K562 (cell line): ENCODE measurements around the gene TMEM86B. TPM values are rescaled to one million over a fixed set of nuclear protein-coding genes. Genes with fewer than 3 reads are reported as not detected.

Source experiments
- ATAC-seq: fragments of 200-7000 bp; cut with Tn5 transposase; 3 replicates; pipeline ENCODE4 v1.9.1; 2020; ENCODE audit warnings: moderate library complexity
- BruUV-seq: library from RNA; stranded (reverse); fragments of 400-500 nt; replicated peaks from 2 replicates; lab custom pipeline; 2021; lab: Mats Ljungman, UMichigan
- CTCF ChIA-PET: fragments of 300-600 bp; formaldehyde crosslinking; extraction: SDS; loops from one replicate; lab custom pipeline; 2021; ENCODE audit warnings: low intra/inter-chr PET ratio; lab: Yijun Ruan, JAX
- POLR2A ChIA-PET: fragments of 300-600, 350-650 bp; sonication (Branson Sonifier 250); formaldehyde crosslinking; extraction: SDS; loops from one replicate; lab custom pipeline; 2021; ENCODE audit warnings: antibody characterized with exemption, inconsistent platforms; lab: Yijun Ruan, JAX
- DNase-seq, 4 experiments: peaks; one replicate each; pipeline versions ENCODE4 v3.0.0 to v3.0.0-alpha.2; 2011 to 2018; ENCODE audit warnings: low spot score in 3 of 4, mixed read lengths in 3 of 4; ENCODE audit errors: extremely low read depth in 1 of 4
- FAIRE-seq: peaks from 2 replicates; lab custom pipeline; 2011; peaks lifted over from hg19 to GRCh38; lab: Jason Lieb, UNC
- H2AFZ ChIP-seq: 2 replicates; pipeline ENCODE4 v1.6.0; 2011; ENCODE audit warnings: low read depth, low read length, control low read depth, inconsistent platforms
- H3K27ac ChIP-seq: fragments of 200-600 bp; 3 replicates; pipeline ENCODE4 v1.8.0; 2011; ENCODE audit warnings: low read depth, mild to moderate bottlenecking, control low read depth, inconsistent platforms, low read length, moderate library complexity, mixed read lengths; ENCODE audit errors: extremely low read depth
- H3K27me3 ChIP-seq, 2 experiments: fragments of 300-600 bp in 1 of 2; 2 replicates in 1 of 2; 3 replicates in 1 of 2; pipeline versions ENCODE4 v1.6.0 to v1.8.0; 2011; ENCODE audit warnings: inconsistent platforms in 2 of 2, low read length in 2 of 2, mild to moderate bottlenecking in 1 of 2, mixed read lengths in 1 of 2, moderate library complexity in 1 of 2; ENCODE audit not compliant: control insufficient read depth in 2 of 2, insufficient read depth in 2 of 2
- H3K36me3 ChIP-seq: fragments of 300-600 bp; 3 replicates; pipeline ENCODE4 v1.8.0; 2011; ENCODE audit warnings: mild to moderate bottlenecking, low read length, inconsistent platforms; ENCODE audit not compliant: control insufficient read depth, insufficient read depth
- H3K4me1 ChIP-seq, 2 experiments: fragments of 200-600 bp in 1 of 2; replicated peaks in 1 of 2; 2 replicates in 1 of 2; 3 replicates in 1 of 2; pipeline versions ENCODE4 v1.5.1 to v1.8.0; 2011; ENCODE audit warnings: inconsistent platforms in 2 of 2, low read length in 2 of 2, mild to moderate bottlenecking in 1 of 2, mixed read lengths in 1 of 2, moderate library complexity in 1 of 2; ENCODE audit not compliant: control insufficient read depth in 2 of 2, insufficient read depth in 2 of 2
- H3K4me2 ChIP-seq: 2 replicates; pipeline ENCODE4 v1.6.1; 2011; ENCODE audit warnings: low read length, control low read depth, inconsistent platforms, mixed read lengths; ENCODE audit not compliant: insufficient read depth
- H3K4me3 ChIP-seq: fragments of 200-600 bp; sonication (generic), shearing (Covaris generic); 2 replicates; pipeline ENCODE4 v1.5.1; 2016; ENCODE audit warnings: control low read depth, inconsistent platforms
- H3K79me2 ChIP-seq: fragments of 200-600 bp; 3 replicates; pipeline ENCODE4 v1.8.0; 2011; ENCODE audit warnings: low read length, inconsistent platforms; ENCODE audit not compliant: control insufficient read depth, insufficient read depth
- H3K9ac ChIP-seq, 2 experiments: 2 replicates each; pipeline versions ENCODE4 v1.6.0 to v1.6.1; 2011; ENCODE audit warnings: low read depth in 2 of 2, low read length in 2 of 2, control low read depth in 1 of 2, inconsistent platforms in 1 of 2, mild to moderate bottlenecking in 1 of 2, mixed read lengths in 1 of 2; ENCODE audit not compliant: insufficient read depth in 1 of 2
- H3K9me1 ChIP-seq: one replicate; pipeline ENCODE4 v1.6.0; 2011; ENCODE audit warnings: inconsistent platforms, mild to moderate bottlenecking, low read length, moderate library complexity; ENCODE audit not compliant: control insufficient read depth, insufficient read depth
- H3K9me3 ChIP-seq: replicated peaks from 2 replicates; pipeline ENCODE4 v1.5.1; 2011; ENCODE audit warnings: low read depth, low read length, inconsistent platforms; ENCODE audit not compliant: control insufficient read depth, insufficient read depth
- H4K20me1 ChIP-seq: replicated peaks from 2 replicates; pipeline ENCODE4 v1.6.1; 2011; ENCODE audit warnings: low read length, inconsistent platforms, mixed read lengths; ENCODE audit not compliant: control insufficient read depth, insufficient read depth
- PCBP2 ChIP-seq: fragments of 200-400 bp; formaldehyde crosslinking; IDR thresholded peaks from 2 replicates; pipeline ENCODE4 v1.6.1; 2018; ENCODE audit warnings: low read length, low read depth, mild to moderate bottlenecking, moderate library complexity; ENCODE audit not compliant: poor library complexity, severe bottlenecking
- RBM25 ChIP-seq: fragments of 200-400 bp; formaldehyde crosslinking; IDR thresholded peaks from 2 replicates; pipeline ENCODE4 v1.6.1; 2018; ENCODE audit warnings: low read length, low read depth, moderate library complexity; ENCODE audit not compliant: severe bottlenecking
- RBM39 ChIP-seq: fragments of 200-400 bp; formaldehyde crosslinking; optimal IDR thresholded peaks from 2 replicates; pipeline ENCODE3; 2018; ENCODE audit warnings: low read depth, low read length
- STAT5A ChIP-seq: IDR thresholded peaks from 2 replicates; pipeline ENCODE4 v1.6.1; 2012; ENCODE audit warnings: low read length, inconsistent platforms, borderline replicate concordance
- TRIM28 ChIP-seq: fragments of 450-650 bp; IDR thresholded peaks from 2 replicates; pipeline ENCODE4 v1.6.1; 2017
- ZBED1 ChIP-seq: IDR thresholded peaks from 2 replicates; pipeline ENCODE4 v1.6.1; 2014
- ZNF830 ChIP-seq: fragments of 250-450 bp; sonication (Bioruptor Pico); IDR thresholded peaks from 2 replicates; pipeline ENCODE4 v1.5.0; 2021; ENCODE audit warnings: mild to moderate bottlenecking
- WGBS: fragments of 100-300 bp; shearing (Covaris generic); methylation state at CpG from one replicate; pipeline ENCODE4 v1.1.6; 2016; ENCODE audit warnings: low coverage, mixed read lengths; ENCODE audit not compliant: insufficient coverage; ENCODE audit errors: missing lambda C conversion rate; 5-methylcytosine and 5-hydroxymethylcytosine counted together
- in situ Hi-C: fragments of 300-500 bp; cut with MboI; formaldehyde crosslinking; loops from 4 replicates; pipeline ENCODE4 v1.15.0; 2018; ENCODE audit warnings: inconsistent platforms, mixed read lengths
- intact Hi-C: fragments of 100-400 bp; cut with micrococcal nuclease; formaldehyde crosslinking; loops from 2 replicates; pipeline ENCODE4 v1.14.2; 2022
- polyA plus RNA-seq, 8 experiments: library from polyadenylated mRNA; depleted of rRNA in 4 of 8; stranded (reverse) in 5 of 8; unstranded in 3 of 8; fragments of >200 nt; fragmentation: Nextera tagmentation in 2 of 8; fragmentation: Illumina TruSeq in 1 of 8; extraction: Ambion mirVana in 2 of 8; extraction: Trizol in 1 of 8; gene quantifications; 2 replicates each; pipeline versions ENCODE4 v1.2.1 to v1.2.3, GENCODE V29; 2011 to 2014; ENCODE audit warnings: inconsistent platforms in 1 of 8, missing spikeins in 1 of 8
- total RNA-seq, 7 experiments: library from RNA; depleted of rRNA in 6 of 7; stranded (reverse); fragments of >200 nt in 6 of 7; fragmentation: Illumina TruSeq in 2 of 7; extraction: Trizol in 2 of 7; gene quantifications; 2 replicates each; pipeline versions ENCODE4 v1.2.1 to v1.2.3, GENCODE V29; 2011 to 2021; ENCODE audit warnings: low replicate concordance in 1 of 7
- TF ChIP-seq, protein P1 (sequence below), 2 experiments: fragments of 450-650 bp in 1 of 2; sonication (generic) in 1 of 2; formaldehyde crosslinking in 1 of 2; IDR thresholded peaks in 1 of 2; conservative IDR thresholded peaks in 1 of 2; 2 replicates each; pipeline versions ENCODE4 v1.6.1 to v1.8.1; 2016 to 2023; ENCODE audit warnings: mild to moderate bottlenecking in 2 of 2, moderate library complexity in 2 of 2, inconsistent platforms in 1 of 2, missing genetic modification reagents in 1 of 2
- TF ChIP-seq, protein P2 (sequence below): IDR thresholded peaks from 2 replicates; pipeline ENCODE4 v1.6.1; 2011; ENCODE audit warnings: borderline replicate concordance, low read depth, mild to moderate bottlenecking, moderate library complexity, low read length; ENCODE audit not compliant: insufficient read depth, poor library complexity, severe bottlenecking
- TF ChIP-seq, protein P3 (sequence below): fragments of 450-650 bp; IDR thresholded peaks from 2 replicates; pipeline ENCODE4 v1.6.1; 2016; ENCODE audit warnings: borderline replicate concordance
- TF ChIP-seq, protein P4 (sequence below): sonication (generic); formaldehyde crosslinking; IDR thresholded peaks from 2 replicates; pipeline ENCODE4 v1.8.1; 2023; ENCODE audit warnings: mild to moderate bottlenecking, missing genetic modification reagents, moderate library complexity
- TF ChIP-seq, protein P5 (sequence below): fragments of 250-450 bp; sonication (Bioruptor Pico); IDR thresholded peaks from 2 replicates; pipeline ENCODE4 v1.8.0; 2021; ENCODE audit warnings: borderline replicate concordance, mild to moderate bottlenecking, moderate library complexity; ENCODE audit not compliant: poor library complexity, severe bottlenecking

TMEM86B gene
- total and polyA plus RNA-seq, 9 of the 15 experiments (the other 6 are each of a cell fraction or from before 2014, with no cell fraction given), result 0.28 to 7.9 (median 2.1) TPM

DNA sequence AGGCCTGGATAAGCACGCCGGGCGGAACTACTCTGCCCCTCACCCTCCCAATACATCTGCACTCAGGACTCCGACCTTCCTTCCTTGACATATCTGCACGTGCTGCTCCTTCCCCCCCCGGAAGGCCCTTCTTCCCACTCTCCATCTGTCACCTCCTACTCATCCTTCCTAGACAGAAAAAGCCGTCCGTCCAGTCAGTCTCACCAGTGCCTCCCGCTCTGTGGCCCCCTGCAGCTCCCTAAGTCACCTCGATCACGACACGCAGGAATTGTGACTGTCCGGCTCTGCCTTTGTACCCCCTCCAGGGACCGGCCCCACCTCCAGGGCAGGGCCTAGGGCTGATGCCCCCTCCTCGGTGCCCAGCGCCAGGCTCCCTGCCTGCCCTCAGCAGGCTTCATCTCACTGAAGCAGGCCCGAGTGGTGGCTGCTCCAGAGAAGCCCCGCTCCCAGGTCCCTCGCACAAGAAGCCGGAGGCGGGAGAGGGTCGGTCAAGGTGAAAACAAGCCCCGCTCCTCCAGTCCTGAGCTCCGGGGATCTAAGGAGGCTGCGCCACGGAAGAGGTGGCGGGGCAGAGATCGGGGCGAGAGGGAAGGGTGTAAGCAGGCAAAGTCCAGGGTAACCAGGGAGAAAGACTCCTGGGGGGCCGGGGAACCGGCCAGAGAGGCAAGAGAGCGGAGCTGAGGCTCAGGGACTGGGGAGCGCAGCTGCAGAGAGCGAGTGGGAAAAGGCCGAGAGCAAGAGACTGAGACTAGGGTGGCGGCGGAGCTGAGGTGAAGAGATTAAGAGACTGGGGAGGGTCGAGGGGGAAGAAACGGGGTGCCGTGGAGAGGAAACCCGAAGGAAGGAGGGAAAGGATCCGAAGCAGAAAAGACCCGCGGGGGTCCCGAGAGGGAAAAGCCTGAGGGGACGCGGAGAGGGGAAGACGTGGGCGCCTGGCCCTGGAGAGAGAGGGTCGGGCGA, 29.2 kb upstream of the TMEM86B start:
- FAIRE-seq (peak; percentile 23), ATAC-seq (peak; percentile 3), DNase-seq (peak; percentile 49 to 70 (median 55))
- Histone ChIP-seq H3K4me3 (peak overlapping the region; percentile 94), H4K20me1 (peaks cover 48% of the 10 kb centered on the region), H3K27ac (peak overlapping the region; percentile 97), H3K9ac (peak overlapping the region; percentile 94 to 99), H3K4me2 (peak overlapping the region; percentile 96), H2AFZ (no peak overlapping the region), H3K9me1 (peaks cover 9% of the 10 kb centered on the region), H3K79me2 (peaks cover 61% of the 10 kb centered on the region), H3K36me3 (peaks cover 44% of the 10 kb centered on the region), H3K27me3 (no peaks in the 10 kb centered on the region), H3K9me3 (no peaks in the 10 kb centered on the region), H3K4me1 (peaks cover 34 to 55% of the 10 kb centered on the region in 2 experiments; a peak in 4 of 5 replicates)
- no TSS peak for BruUV-seq
- in situ Hi-C loops, result no loop called here
- intact Hi-C loops, result loop anchor here (2.0 kb wide), 1 partner anchor 23 kb away; the partner anchor contains the start of gene HSPBP1
- CTCF ChIA-PET, result no interaction called here
- POLR2A ChIA-PET, result interaction anchor here (0.6 to 2.9 kb wide), 10 partner anchors 10 to 204 kb away, joined by 3 to 26 read pairs (median 4); partner anchors contain the start of genes HSPBP1, ISOC2 and UBE2S
- under 1% methylated on average over 37 of the region's 51 CpGs for WGBS
- TF ChIP-seq, protein P1, sequence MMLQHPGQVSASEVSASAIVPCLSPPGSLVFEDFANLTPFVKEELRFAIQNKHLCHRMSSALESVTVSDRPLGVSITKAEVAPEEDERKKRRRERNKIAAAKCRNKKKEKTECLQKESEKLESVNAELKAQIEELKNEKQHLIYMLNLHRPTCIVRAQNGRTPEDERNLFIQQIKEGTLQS (IDR thresholded peaks at IDR 0.05), result no peak
- TF ChIP-seq, protein P1 (CRISPR knock-in tag; conservative IDR thresholded peaks at IDR 0.05), result no peak
- TF ChIP-seq TRIM28 (peak; percentile 86), ZBED1 (no peak), STAT5A (no peak), RBM39 (no peak), RBM25 (no peak), ZNF830 (no peak), PCBP2 (no peak)
- TF ChIP-seq, protein P2, sequence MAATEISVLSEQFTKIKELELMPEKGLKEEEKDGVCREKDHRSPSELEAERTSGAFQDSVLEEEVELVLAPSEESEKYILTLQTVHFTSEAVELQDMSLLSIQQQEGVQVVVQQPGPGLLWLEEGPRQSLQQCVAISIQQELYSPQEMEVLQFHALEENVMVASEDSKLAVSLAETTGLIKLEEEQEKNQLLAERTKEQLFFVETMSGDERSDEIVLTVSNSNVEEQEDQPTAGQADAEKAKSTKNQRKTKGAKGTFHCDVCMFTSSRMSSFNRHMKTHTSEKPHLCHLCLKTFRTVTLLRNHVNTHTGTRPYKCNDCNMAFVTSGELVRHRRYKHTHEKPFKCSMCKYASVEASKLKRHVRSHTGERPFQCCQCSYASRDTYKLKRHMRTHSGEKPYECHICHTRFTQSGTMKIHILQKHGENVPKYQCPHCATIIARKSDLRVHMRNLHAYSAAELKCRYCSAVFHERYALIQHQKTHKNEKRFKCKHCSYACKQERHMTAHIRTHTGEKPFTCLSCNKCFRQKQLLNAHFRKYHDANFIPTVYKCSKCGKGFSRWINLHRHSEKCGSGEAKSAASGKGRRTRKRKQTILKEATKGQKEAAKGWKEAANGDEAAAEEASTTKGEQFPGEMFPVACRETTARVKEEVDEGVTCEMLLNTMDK, result no peak
- TF ChIP-seq, protein P3, sequence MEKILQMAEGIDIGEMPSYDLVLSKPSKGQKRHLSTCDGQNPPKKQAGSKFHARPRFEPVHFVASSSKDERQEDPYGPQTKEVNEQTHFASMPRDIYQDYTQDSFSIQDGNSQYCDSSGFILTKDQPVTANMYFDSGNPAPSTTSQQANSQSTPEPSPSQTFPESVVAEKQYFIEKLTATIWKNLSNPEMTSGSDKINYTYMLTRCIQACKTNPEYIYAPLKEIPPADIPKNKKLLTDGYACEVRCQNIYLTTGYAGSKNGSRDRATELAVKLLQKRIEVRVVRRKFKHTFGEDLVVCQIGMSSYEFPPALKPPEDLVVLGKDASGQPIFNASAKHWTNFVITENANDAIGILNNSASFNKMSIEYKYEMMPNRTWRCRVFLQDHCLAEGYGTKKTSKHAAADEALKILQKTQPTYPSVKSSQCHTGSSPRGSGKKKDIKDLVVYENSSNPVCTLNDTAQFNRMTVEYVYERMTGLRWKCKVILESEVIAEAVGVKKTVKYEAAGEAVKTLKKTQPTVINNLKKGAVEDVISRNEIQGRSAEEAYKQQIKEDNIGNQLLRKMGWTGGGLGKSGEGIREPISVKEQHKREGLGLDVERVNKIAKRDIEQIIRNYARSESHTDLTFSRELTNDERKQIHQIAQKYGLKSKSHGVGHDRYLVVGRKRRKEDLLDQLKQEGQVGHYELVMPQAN, result peak; percentile 92
- TF ChIP-seq, protein P4, sequence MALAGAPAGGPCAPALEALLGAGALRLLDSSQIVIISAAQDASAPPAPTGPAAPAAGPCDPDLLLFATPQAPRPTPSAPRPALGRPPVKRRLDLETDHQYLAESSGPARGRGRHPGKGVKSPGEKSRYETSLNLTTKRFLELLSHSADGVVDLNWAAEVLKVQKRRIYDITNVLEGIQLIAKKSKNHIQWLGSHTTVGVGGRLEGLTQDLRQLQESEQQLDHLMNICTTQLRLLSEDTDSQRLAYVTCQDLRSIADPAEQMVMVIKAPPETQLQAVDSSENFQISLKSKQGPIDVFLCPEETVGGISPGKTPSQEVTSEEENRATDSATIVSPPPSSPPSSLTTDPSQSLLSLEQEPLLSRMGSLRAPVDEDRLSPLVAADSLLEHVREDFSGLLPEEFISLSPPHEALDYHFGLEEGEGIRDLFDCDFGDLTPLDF (CRISPR knock-in tag), result no peak
- TF ChIP-seq, protein P5, sequence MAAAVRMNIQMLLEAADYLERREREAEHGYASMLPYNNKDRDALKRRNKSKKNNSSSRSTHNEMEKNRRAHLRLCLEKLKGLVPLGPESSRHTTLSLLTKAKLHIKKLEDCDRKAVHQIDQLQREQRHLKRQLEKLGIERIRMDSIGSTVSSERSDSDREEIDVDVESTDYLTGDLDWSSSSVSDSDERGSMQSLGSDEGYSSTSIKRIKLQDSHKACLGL, result no peak
